MM.1S (cell line): ENCODE results near the gene CNGA1.
A peak's percentile ranks its signal among the peaks of the same experiment; 100 is the strongest.

Experiments used
- DNase-seq: peaks from one replicate; pipeline ENCODE4 v3.0.0-alpha.2; 2015
- H2AFZ ChIP-seq: fragments of 300-600 bp; sonication (generic); 2 replicates; pipeline ENCODE4 v1.6.0; 2016; ENCODE audit warnings: antibody characterized with exemption, low read length
- H3F3A ChIP-seq: fragments of 300-600 bp; sonication (generic); 2 replicates; pipeline ENCODE4 v1.6.1; 2016; ENCODE audit warnings: mild to moderate bottlenecking, antibody characterized with exemption, low read length, moderate library complexity, mixed read lengths; ENCODE audit not compliant: insufficient read depth
- H3K27ac ChIP-seq: fragments of 300-600 bp; sonication (generic); 2 replicates; pipeline ENCODE4 v1.5.1; 2016; ENCODE audit warnings: mild to moderate bottlenecking, low read length
- H3K27me3 ChIP-seq: fragments of 300-600 bp; sonication (generic); replicated peaks from 2 replicates; pipeline ENCODE4 v1.6.0; 2016; ENCODE audit warnings: low read length; ENCODE audit not compliant: insufficient read depth
- H3K36me3 ChIP-seq: fragments of 300-600 bp; sonication (generic); replicated peaks from 2 replicates; pipeline ENCODE4 v1.6.1; 2016; ENCODE audit warnings: mild to moderate bottlenecking, low read length, mixed read lengths; ENCODE audit not compliant: insufficient read depth
- H3K4me1 ChIP-seq: fragments of 300-600 bp; sonication (generic); 2 replicates; pipeline ENCODE4 v1.6.1; 2016; ENCODE audit warnings: low read length, mixed read lengths
- H3K4me2 ChIP-seq: fragments of 300-600 bp; sonication (generic); 2 replicates; pipeline ENCODE4 v1.6.0; 2016; ENCODE audit warnings: low read depth, low read length
- H3K4me3 ChIP-seq: fragments of 300-600 bp; sonication (generic); 2 replicates; pipeline ENCODE4 v1.5.1; 2016; ENCODE audit warnings: low read length, mixed read lengths
- H3K79me2 ChIP-seq: fragments of 300-600 bp; sonication (generic); 2 replicates; pipeline ENCODE4 v1.6.1; 2016; ENCODE audit warnings: mixed run types, low read length, mixed read lengths
- H3K9ac ChIP-seq: fragments of 300-600 bp; sonication (generic); 2 replicates; pipeline ENCODE4 v1.6.1; 2016; ENCODE audit warnings: low read length, mixed read lengths
- H3K9me2 ChIP-seq: fragments of 300-600 bp; sonication (generic); replicated peaks from 2 replicates; pipeline ENCODE4 v1.6.1; 2016; ENCODE audit warnings: mild to moderate bottlenecking, low read length, mixed read lengths; ENCODE audit not compliant: insufficient read depth
- H3K9me3 ChIP-seq: fragments of 300-600 bp; sonication (generic); replicated peaks from 2 replicates; pipeline ENCODE4 v1.6.1; 2016; ENCODE audit warnings: mild to moderate bottlenecking, low read length, mixed read lengths; ENCODE audit not compliant: insufficient read depth
- H4K20me1 ChIP-seq: fragments of 300-600 bp; sonication (generic); 2 replicates; pipeline ENCODE4 v1.6.1; 2016; ENCODE audit warnings: mild to moderate bottlenecking, low read length, moderate library complexity, mixed read lengths; ENCODE audit not compliant: insufficient read depth
- EZH2 ChIP-seq: fragments of 300-600 bp; sonication (generic); optimal IDR thresholded peaks from 2 replicates; pipeline ENCODE3; 2017; ENCODE audit warnings: low read depth, mild to moderate bottlenecking, antibody characterized with exemption, low read length, mixed read lengths
- EZH2phosphoT487 ChIP-seq: fragments of 300-600 bp; sonication (generic); IDR thresholded peaks from 2 replicates; pipeline ENCODE4 v1.6.1; 2018; ENCODE audit warnings: antibody characterized with exemption, low read length
- TF ChIP-seq, protein P1 (sequence below): fragments of 300-600 bp; sonication (generic); IDR thresholded peaks from 2 replicates; pipeline ENCODE4 v1.5.1; 2016; ENCODE audit warnings: antibody characterized with exemption, low read length, mixed read lengths

The CNGA1 gene

DNA sequence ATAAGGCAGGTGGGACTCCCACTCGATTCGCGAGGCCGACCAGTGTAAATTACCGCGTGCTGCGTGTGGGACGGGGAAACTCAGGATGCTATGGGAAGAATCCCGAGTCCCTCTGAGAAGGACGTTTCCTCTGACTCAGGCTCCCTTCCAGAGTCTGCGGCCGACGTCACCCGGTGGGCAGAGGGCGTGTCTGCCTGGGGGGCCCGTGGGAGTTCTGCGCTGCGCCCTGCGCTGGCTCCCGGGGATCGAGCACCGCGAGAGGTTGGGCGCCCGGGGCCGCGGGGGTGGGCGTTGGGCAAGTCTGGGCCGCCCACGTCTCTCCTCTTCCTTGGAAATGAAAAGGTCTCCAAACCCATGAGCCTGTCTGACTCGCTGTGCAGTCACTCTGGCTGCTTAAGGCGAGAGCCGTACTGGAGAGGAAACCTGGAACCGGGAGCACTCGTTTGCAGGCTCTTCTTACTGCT, 659 bp upstream of the CNGA1 start:
- no peak overlapping the region for H3K9ac ChIP-seq
- no peaks in the 10 kb centered on the region for H3K9me3 ChIP-seq
- H2AFZ ChIP-seq: peak overlapping the region; percentile 52
- no peaks in the 10 kb centered on the region for H3K36me3 ChIP-seq
- H3K27ac ChIP-seq: no peak overlapping the region
- TF ChIP-seq EZH2 (no peak), EZH2phosphoT487 (no peak)
- TF ChIP-seq, protein P1, sequence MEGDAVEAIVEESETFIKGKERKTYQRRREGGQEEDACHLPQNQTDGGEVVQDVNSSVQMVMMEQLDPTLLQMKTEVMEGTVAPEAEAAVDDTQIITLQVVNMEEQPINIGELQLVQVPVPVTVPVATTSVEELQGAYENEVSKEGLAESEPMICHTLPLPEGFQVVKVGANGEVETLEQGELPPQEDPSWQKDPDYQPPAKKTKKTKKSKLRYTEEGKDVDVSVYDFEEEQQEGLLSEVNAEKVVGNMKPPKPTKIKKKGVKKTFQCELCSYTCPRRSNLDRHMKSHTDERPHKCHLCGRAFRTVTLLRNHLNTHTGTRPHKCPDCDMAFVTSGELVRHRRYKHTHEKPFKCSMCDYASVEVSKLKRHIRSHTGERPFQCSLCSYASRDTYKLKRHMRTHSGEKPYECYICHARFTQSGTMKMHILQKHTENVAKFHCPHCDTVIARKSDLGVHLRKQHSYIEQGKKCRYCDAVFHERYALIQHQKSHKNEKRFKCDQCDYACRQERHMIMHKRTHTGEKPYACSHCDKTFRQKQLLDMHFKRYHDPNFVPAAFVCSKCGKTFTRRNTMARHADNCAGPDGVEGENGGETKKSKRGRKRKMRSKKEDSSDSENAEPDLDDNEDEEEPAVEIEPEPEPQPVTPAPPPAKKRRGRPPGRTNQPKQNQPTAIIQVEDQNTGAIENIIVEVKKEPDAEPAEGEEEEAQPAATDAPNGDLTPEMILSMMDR: no peak
- H4K20me1 ChIP-seq: no peaks in the 10 kb centered on the region
- H3K4me3 ChIP-seq: peak overlapping the region; percentile 61
- H3K79me2 ChIP-seq: no peaks in the 10 kb centered on the region
- H3K4me2 ChIP-seq: peak overlapping the region; percentile 82
- no peaks in the 10 kb centered on the region for H3K9me2 ChIP-seq
- DNase-seq: no peak
- no peaks in the 10 kb centered on the region for H3F3A ChIP-seq
- H3K4me1 ChIP-seq: 0 out of 2 replicates have a peak, but pooled peaks cover 5% of the 10 kb centered on the region
- H3K27me3 ChIP-seq: peaks cover 16% of the 10 kb centered on the region

DNA sequence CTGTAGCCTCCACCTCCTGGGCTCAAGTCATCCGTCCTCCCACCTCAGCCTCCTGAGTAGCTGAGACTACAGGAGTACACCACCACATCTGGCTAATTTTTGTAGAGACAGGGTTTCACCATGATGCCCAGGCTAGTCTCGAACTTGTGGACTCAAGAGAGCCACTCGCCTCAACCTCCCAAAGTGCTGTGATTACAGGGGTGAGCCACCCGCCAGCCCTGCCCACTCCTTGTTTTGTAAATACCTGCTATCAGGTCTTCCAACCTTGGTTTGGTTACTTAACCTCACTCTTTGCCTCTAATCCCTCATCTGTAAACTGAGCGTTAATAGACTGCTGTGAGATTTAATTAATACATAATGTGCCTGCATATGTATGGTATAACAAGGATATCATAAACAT, 803 bp downstream of the CNGA1 start:
- Histone ChIP-seq H3K9me2 (no peaks in the 10 kb centered on the region), H3K36me3 (no peaks in the 10 kb centered on the region), H4K20me1 (no peaks in the 10 kb centered on the region), H2AFZ (peak overlapping the region; percentile 52; the same call in 1 of the 2 replicates), H3K27me3 (peaks cover 16% of the 10 kb centered on the region), H3K4me1 (0 out of 2 replicates have a peak, but pooled peaks cover 5% of the 10 kb centered on the region), H3K4me3 (peak overlapping the region; percentile 61; the same call in 1 of the 2 replicates), H3K9me3 (no peaks in the 10 kb centered on the region), H3K4me2 (peak overlapping the region; percentile 82), H3K27ac (no peak overlapping the region), H3K9ac (no peak overlapping the region), H3K79me2 (no peaks in the 10 kb centered on the region), H3F3A (no peaks in the 10 kb centered on the region)
- no peak for DNase-seq
- TF ChIP-seq, protein P1: no peak
- TF ChIP-seq EZH2phosphoT487 (no peak), EZH2 (no peak)

DNA sequence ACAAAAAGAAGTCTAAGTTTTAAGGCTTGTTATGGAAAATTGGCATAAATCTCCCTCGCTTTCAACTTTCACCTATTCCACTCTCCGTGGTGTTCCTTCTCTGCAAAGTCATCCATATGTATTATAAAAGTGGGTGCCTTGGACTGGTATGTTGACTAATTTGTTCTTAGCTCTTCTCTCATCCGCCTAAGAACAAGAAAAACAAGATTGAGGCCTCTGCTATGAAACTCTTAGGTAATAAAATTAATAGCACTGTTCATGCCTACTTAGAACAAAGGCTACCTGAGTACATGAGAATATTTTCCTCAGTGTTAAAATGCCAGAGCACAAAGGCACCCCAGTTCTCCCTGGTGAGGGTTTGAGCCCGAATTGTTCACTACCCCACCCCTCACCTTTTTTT, 1.3 kb downstream of the CNGA1 start:
- Histone ChIP-seq H2AFZ (no peak overlapping the region), H3K9ac (no peak overlapping the region), H3K27ac (no peak overlapping the region), H3K4me2 (no peak overlapping the region), H3K79me2 (no peaks in the 10 kb centered on the region), H3K27me3 (peaks cover 16% of the 10 kb centered on the region), H3K4me3 (no peak overlapping the region), H3K9me2 (no peaks in the 10 kb centered on the region), H3F3A (no peaks in the 10 kb centered on the region), H3K9me3 (no peaks in the 10 kb centered on the region), H3K36me3 (no peaks in the 10 kb centered on the region), H4K20me1 (no peaks in the 10 kb centered on the region), H3K4me1 (0 out of 2 replicates have a peak, but pooled peaks cover 5% of the 10 kb centered on the region)
- DNase-seq: no peak
- TF ChIP-seq EZH2phosphoT487 (no peak), EZH2 (no peak)
- TF ChIP-seq, protein P1: no peak
